ENCODE results near the gene OR2G3. TPM values are rescaled to one million over a fixed set of nuclear protein-coding genes. Genes with fewer than 3 reads are reported as not detected.

Gene OR2G3
- total and polyA plus RNA-seq, 2 of the 4 experiments (the other 2 are of a cell fraction): not detected

- Histone ChIP-seq H2AK5ac (ENCODE audit: low read depth, low read length) (no peak overlapping the region), H3K9ac (ENCODE audit: low read depth, low read length) (no peak overlapping the region), H4K20me1 (ENCODE audit: insufficient read depth, low read length) (no peaks in the 10 kb centered on the region), H3K79me1 (ENCODE audit: low read depth in 1 of 2, low read length in 2 of 2) (no peaks in the 10 kb centered on the region), H2BK15ac (ENCODE audit: low read depth, low read length) (no peak overlapping the region), H2AK9ac (replicated peaks; ENCODE audit: low read depth, low read length, poor library complexity) (no peak overlapping the region), H3K56ac (ENCODE audit: extremely low read depth, insufficient read depth, low read length) (no peak overlapping the region), H3K4me1 (ENCODE audit: control insufficient read depth, insufficient read depth, low read length) (no peaks in the 10 kb centered on the region), H3K9me1 (ENCODE audit: insufficient read depth, low read length) (no peaks in the 10 kb centered on the region), H2BK120ac (ENCODE audit: low read depth, low read length) (no peak overlapping the region), H3K27ac (ENCODE audit: insufficient read depth, low read length) (no peak overlapping the region), H3K18ac (ENCODE audit: low read depth, low read length) (no peak overlapping the region), H3K4me2 (ENCODE audit: low read depth, low read length) (no peak overlapping the region), H4K8ac (ENCODE audit: low read depth in 2 of 2, low read length in 2 of 2) (no peak overlapping the region), H3K23ac (ENCODE audit: low read depth, low read length) (no peak overlapping the region), H2AFZ (replicated peaks; ENCODE audit: low read length, poor library complexity) (no peak overlapping the region), H4K91ac (ENCODE audit: insufficient read depth, low read depth, low read length) (no peak overlapping the region), H4K5ac (ENCODE audit: low read depth, low read length) (no peak overlapping the region), H3K9me3 (ENCODE audit: control insufficient read depth, insufficient read depth, low read length) (peaks cover 23% of the 10 kb centered on the region), H3K14ac (replicated peaks; ENCODE audit: low read depth, low read length) (no peak overlapping the region), H3K4me3 (ENCODE audit: insufficient read depth, low read depth, low read length) (no peak overlapping the region), H2BK20ac (ENCODE audit: low read depth, low read length) (no peak overlapping the region), H3K4ac (ENCODE audit: low read depth, low read length) (no peak overlapping the region), H2BK5ac (ENCODE audit: low read depth, low read length, poor library complexity, severe bottlenecking) (no peak overlapping the region), H3K36me3 (ENCODE audit: control insufficient read depth, insufficient read depth, low read length) (no peaks in the 10 kb centered on the region), H3K27me3 (ENCODE audit: control insufficient read depth, insufficient read depth, low read length) (no peaks in the 10 kb centered on the region)
- TF ChIP-seq MAZ (IDR thresholded peaks at IDR 0.05; ENCODE audit: borderline replicate concordance, low read depth, low read length) (no peak), USF2 (IDR thresholded peaks at IDR 0.05; ENCODE audit: low read depth, low read length) (no peak), FOS (IDR thresholded peaks at IDR 0.05; ENCODE audit: low read depth, low read length) (no peak), CHD1 (IDR thresholded peaks at IDR 0.05; ENCODE audit: low read depth, low read length) (no peak), POLR2A (IDR thresholded peaks at IDR 0.05; ENCODE audit: low read depth, low read length) (no peak), RAD21 (IDR thresholded peaks at IDR 0.05; ENCODE audit: low read length) (no peak), BHLHE40 (IDR thresholded peaks at IDR 0.05; ENCODE audit: low read depth, low read length) (no peak), CEBPB (IDR thresholded peaks at IDR 0.05; ENCODE audit: low read depth, low read length) (no peak), CTCF (conservative IDR thresholded peaks at IDR 0.05; ENCODE audit: low read depth, low read length) (no peak), MXI1 (IDR thresholded peaks at IDR 0.05; ENCODE audit: borderline replicate concordance, low read depth, low read length) (no peak), NFE2L2 (IDR thresholded peaks at IDR 0.05; ENCODE audit: low read depth, low read length) (no peak), MAFK (IDR thresholded peaks at IDR 0.05; ENCODE audit: low read depth, low read length) (no peak), ELK1 (IDR thresholded peaks at IDR 0.05; ENCODE audit: borderline replicate concordance, low read depth, low read length) (no peak), RCOR1 (IDR thresholded peaks at IDR 0.05; ENCODE audit: insufficient replicate concordance, low read length) (no peak)
- ChIA-PET CTCF (no interaction called here), POLR2A (ENCODE audit: unreplicated experiment) (no interaction called here)
- dilution Hi-C loops (cut with HindIII; ENCODE audit: low sequenced_read_pairs, unreplicated experiment) (no loop called here), intact Hi-C loops (cut with micrococcal nuclease) (no loop called here), in situ Hi-C loops (cut with MboI; ENCODE audit: low sequenced_read_pairs) (no loop called here)
- 65% methylated on average over 2 of the region's 6 CpGs; no CpG with 5 or more reads in 1 of the 2 experiments for WGBS, 2 experiments (ENCODE audit: extremely low coverage in 2 of 2, insufficient read length in 1 of 2)
- ATAC-seq (ENCODE audit: low read depth) (no peak), DNase-seq (no peak)
- no TSS peak for BruUV-seq (replicated peaks)
Observed at GRCh38 chr1:247638781-247639180, 33.4 kb downstream of the OR2G3 start.
